ENCODE data around the gene ADGRV1. TPM values are rescaled to one million over a fixed set of nuclear protein-coding genes. Genes with fewer than 3 reads are reported as not detected.

Gene ADGRV1
- total and polyA plus RNA-seq, 2 donors (not counting 3 experiments of a cell fraction or from before 2014, with no cell fraction given), result 0.11 to 0.55 TPM

- DNase-seq (ENCODE audit: low read depth, low spot score), result no peak
- Histone ChIP-seq H3K4me1 (ENCODE audit: control insufficient read depth, extremely low read depth, insufficient read depth, low read length) (peaks cover 5% of the 10 kb centered on the region), H3K4me3 (replicated peaks in 1 of 3; ENCODE audit: insufficient read depth in 1 of 3, low read depth in 1 of 3, low read length in 3 of 3) (no peak overlapping the region), H2AFZ (ENCODE audit: low read depth, low read length) (no peak overlapping the region), H3K4me2 (ENCODE audit: insufficient read depth, low read length) (no peak overlapping the region), H3K36me3 (ENCODE audit: control insufficient read depth in 2 of 2, extremely low read depth in 1 of 2, insufficient read depth in 2 of 2, low read length in 2 of 2) (no peaks in the 10 kb centered on the region), H3K27ac (ENCODE audit: insufficient read depth, low read depth, low read length) (no peak overlapping the region), H3K9ac (replicated peaks; ENCODE audit: extremely low read depth, insufficient read depth, low read length) (no peak overlapping the region), H4K20me1 (replicated peaks; ENCODE audit: control insufficient read depth, extremely low read depth, insufficient read depth, low read length) (no peaks in the 10 kb centered on the region), H3K9me3 (replicated peaks; ENCODE audit: control insufficient read depth, insufficient read depth, low read length) (no peaks in the 10 kb centered on the region), H3K9me1 (replicated peaks; ENCODE audit: control insufficient read depth, extremely low read depth, insufficient read depth, low read length) (no peaks in the 10 kb centered on the region), H3K27me3 (ENCODE audit: control insufficient read depth in 2 of 2, insufficient read depth in 2 of 2, low read length in 2 of 2) (no peaks in the 10 kb centered on the region), H3K79me2 (ENCODE audit: control insufficient read depth, insufficient read depth, low read length) (no peaks in the 10 kb centered on the region)
- POLR2A ChIA-PET, result no interaction called here
- intact Hi-C loops (cut with micrococcal nuclease) (no loop called here), dilution Hi-C loops (cut with MboI; ENCODE audit: extremely low pct_ligation_motif_present, low sequenced_read_pairs) (no loop called here)
- CTCF ChIA-PET, result no interaction called here
- no TSS peak for BruUV-seq (replicated peaks)
- TF ChIP-seq POLR2A (IDR thresholded peaks at IDR 0.05; ENCODE audit: low read depth, low read length) (no peak), MYC (IDR thresholded peaks at IDR 0.05; ENCODE audit: low read depth, low read length) (no peak), GATA2 (IDR thresholded peaks at IDR 0.05; ENCODE audit: insufficient read depth, insufficient read length, low read depth, low read length) (no peak), JUN (IDR thresholded peaks at IDR 0.05; ENCODE audit: borderline replicate concordance, insufficient read depth, insufficient read length, low read depth) (no peak), FOS (IDR thresholded peaks at IDR 0.05; ENCODE audit: borderline replicate concordance, insufficient read depth, low read length) (no peak), MAX (IDR thresholded peaks at IDR 0.05; ENCODE audit: insufficient read depth, insufficient read length) (no peak), POLR2AphosphoS5 (IDR thresholded peaks at IDR 0.05; ENCODE audit: insufficient read depth, low read depth, low read length) (no peak), EZH2 (IDR thresholded peaks at IDR 0.05; ENCODE audit: borderline replicate concordance, low read depth, low read length, severe bottlenecking) (no peak)
- TF ChIP-seq, protein P1, sequence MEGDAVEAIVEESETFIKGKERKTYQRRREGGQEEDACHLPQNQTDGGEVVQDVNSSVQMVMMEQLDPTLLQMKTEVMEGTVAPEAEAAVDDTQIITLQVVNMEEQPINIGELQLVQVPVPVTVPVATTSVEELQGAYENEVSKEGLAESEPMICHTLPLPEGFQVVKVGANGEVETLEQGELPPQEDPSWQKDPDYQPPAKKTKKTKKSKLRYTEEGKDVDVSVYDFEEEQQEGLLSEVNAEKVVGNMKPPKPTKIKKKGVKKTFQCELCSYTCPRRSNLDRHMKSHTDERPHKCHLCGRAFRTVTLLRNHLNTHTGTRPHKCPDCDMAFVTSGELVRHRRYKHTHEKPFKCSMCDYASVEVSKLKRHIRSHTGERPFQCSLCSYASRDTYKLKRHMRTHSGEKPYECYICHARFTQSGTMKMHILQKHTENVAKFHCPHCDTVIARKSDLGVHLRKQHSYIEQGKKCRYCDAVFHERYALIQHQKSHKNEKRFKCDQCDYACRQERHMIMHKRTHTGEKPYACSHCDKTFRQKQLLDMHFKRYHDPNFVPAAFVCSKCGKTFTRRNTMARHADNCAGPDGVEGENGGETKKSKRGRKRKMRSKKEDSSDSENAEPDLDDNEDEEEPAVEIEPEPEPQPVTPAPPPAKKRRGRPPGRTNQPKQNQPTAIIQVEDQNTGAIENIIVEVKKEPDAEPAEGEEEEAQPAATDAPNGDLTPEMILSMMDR (IDR thresholded peaks at IDR 0.05; ENCODE audit: extremely low read depth in 1 of 2, insufficient read depth in 1 of 2, low read depth in 1 of 2, low read length in 2 of 2), result no peak
- no peak for FAIRE-seq
These were observed 44.1 kb upstream of the ADGRV1 start for GRCh38 chr5:90514520-90514919.
